GM12801 (cell line): Measurements from ENCODE around the gene NKX6-1.

Source experiments
- TF ChIP-seq, protein P1 (sequence below): IDR thresholded peaks from one replicate; pipeline ENCODE4 v1.5.1; 2011; ENCODE audit warnings: control low read depth; ENCODE audit not compliant: insufficient read length; ENCODE audit errors: extremely low read depth

Gene NKX6-1

DNA sequence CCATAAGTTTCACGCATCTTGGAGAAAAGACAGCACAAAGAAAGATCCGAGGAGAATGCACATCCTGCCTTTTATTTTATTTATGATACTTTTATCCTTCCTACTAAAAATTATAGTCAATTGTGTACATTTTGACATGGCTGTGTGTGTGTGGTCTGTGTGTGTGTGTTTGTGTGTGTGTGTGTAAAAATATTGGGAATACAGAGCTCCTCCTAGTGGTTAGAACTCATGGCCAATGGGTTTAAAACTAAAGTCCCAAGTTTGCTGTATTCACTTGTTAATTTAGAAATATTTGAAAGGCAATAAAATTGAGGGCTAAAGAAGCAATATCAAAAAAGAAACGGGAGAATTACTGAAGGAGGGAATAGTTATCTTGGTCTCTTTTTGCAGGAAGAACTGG is 47.5 kb downstream of the NKX6-1 start:
- TF ChIP-seq, protein P1, sequence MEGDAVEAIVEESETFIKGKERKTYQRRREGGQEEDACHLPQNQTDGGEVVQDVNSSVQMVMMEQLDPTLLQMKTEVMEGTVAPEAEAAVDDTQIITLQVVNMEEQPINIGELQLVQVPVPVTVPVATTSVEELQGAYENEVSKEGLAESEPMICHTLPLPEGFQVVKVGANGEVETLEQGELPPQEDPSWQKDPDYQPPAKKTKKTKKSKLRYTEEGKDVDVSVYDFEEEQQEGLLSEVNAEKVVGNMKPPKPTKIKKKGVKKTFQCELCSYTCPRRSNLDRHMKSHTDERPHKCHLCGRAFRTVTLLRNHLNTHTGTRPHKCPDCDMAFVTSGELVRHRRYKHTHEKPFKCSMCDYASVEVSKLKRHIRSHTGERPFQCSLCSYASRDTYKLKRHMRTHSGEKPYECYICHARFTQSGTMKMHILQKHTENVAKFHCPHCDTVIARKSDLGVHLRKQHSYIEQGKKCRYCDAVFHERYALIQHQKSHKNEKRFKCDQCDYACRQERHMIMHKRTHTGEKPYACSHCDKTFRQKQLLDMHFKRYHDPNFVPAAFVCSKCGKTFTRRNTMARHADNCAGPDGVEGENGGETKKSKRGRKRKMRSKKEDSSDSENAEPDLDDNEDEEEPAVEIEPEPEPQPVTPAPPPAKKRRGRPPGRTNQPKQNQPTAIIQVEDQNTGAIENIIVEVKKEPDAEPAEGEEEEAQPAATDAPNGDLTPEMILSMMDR, result no peak

- TF ChIP-seq, protein P1, result no peak
Observed at GRCh38 chr4:84443523-84443922, 55.6 kb downstream of the NKX6-1 start.

GRCh38 chr4:84442778-84443177 is 56.3 kb downstream of the NKX6-1 start:
- TF ChIP-seq, protein P1, result no peak
